Nephron (organoid): ENCODE measurements around the gene POU2F3.

Source experiments
- H3K27ac Mint-ChIP-seq, 3 experiments: 2 replicates each; pipeline ENCODE4 v1.8.0; 2020; ENCODE audit warnings: mixed read lengths in 3 of 3, mild to moderate bottlenecking in 2 of 3, moderate library complexity in 1 of 3
- H3K27me3 Mint-ChIP-seq: 2 replicates; pipeline ENCODE4 v1.8.0; 2021; ENCODE audit warnings: low read depth, mild to moderate bottlenecking, moderate library complexity, mixed read lengths
- H3K36me3 Mint-ChIP-seq: 2 replicates; pipeline ENCODE4 v1.8.0; 2020; ENCODE audit warnings: low read depth, mixed read lengths
- H3K4me1 Mint-ChIP-seq: 2 replicates; pipeline ENCODE4 v1.8.0; 2020; ENCODE audit warnings: mixed read lengths
- H3K4me3 Mint-ChIP-seq, 3 experiments: 2 replicates each; pipeline ENCODE4 v1.8.0; 2020; ENCODE audit warnings: mild to moderate bottlenecking in 3 of 3, mixed read lengths in 3 of 3, moderate library complexity in 2 of 3
- H3K9me3 Mint-ChIP-seq: 2 replicates; pipeline ENCODE4 v1.8.0; 2020; ENCODE audit warnings: mixed read lengths
- CTCF ChIP-seq, 3 experiments: fragments of 200-600 bp; sonication (generic); IDR thresholded peaks; one replicate each; pipeline ENCODE4 v1.5.0; 2021; ENCODE audit warnings: antibody characterized with exemption in 3 of 3; ENCODE audit not compliant: unreplicated experiment in 3 of 3

Gene POU2F3

GRCh38 chr11:120279502-120279901, 39.6 kb downstream of the POU2F3 start:
- H3K27ac Mint-ChIP-seq = no peak overlapping the region

GRCh38 chr11:120280600-120281051, 40.7 kb downstream of the POU2F3 start:
- no peak overlapping the region for H3K27ac Mint-ChIP-seq
- TF ChIP-seq CTCF (IDR thresholded peaks at IDR 0.05; ENCODE audit: unreplicated experiment in 3 of 3) = no peak
- H3K36me3 Mint-ChIP-seq = no peaks in the 10 kb centered on the region
- peaks cover 18% of the 10 kb centered on the region for H3K4me1 Mint-ChIP-seq
- H3K27me3 Mint-ChIP-seq = peaks cover 11% of the 10 kb centered on the region
- no peak overlapping the region for H3K4me3 Mint-ChIP-seq
- H3K9me3 Mint-ChIP-seq = no peaks in the 10 kb centered on the region

More at GRCh38 chr11:120279502-120279901, 39.6 kb downstream of the POU2F3 start:
- H3K4me3 Mint-ChIP-seq = no peak overlapping the region
- no peak for TF ChIP-seq CTCF (IDR thresholded peaks at IDR 0.05; ENCODE audit: unreplicated experiment in 3 of 3)
- peaks cover 18% of the 10 kb centered on the region for H3K4me1 Mint-ChIP-seq
- peaks cover 18% of the 10 kb centered on the region for H3K27me3 Mint-ChIP-seq
- no peaks in the 10 kb centered on the region for H3K9me3 Mint-ChIP-seq
- H3K36me3 Mint-ChIP-seq = no peaks in the 10 kb centered on the region

GRCh38 chr11:120281143-120281795, 41.3 kb downstream of the POU2F3 start:
- Mint-ChIP-seq H3K9me3 (no peaks in the 10 kb centered on the region), H3K36me3 (no peaks in the 10 kb centered on the region), H3K4me3 (no peak overlapping the region), H3K4me1 (peaks cover 18% of the 10 kb centered on the region), H3K27me3 (peaks cover 6% of the 10 kb centered on the region), H3K27ac (no peak overlapping the region)
- no peak for TF ChIP-seq CTCF (IDR thresholded peaks at IDR 0.05; ENCODE audit: unreplicated experiment in 3 of 3)

- Mint-ChIP-seq H3K4me3 (no peak overlapping the region), H3K27me3 (peaks cover 6% of the 10 kb centered on the region), H3K36me3 (no peaks in the 10 kb centered on the region), H3K4me1 (peaks cover 18% of the 10 kb centered on the region), H3K9me3 (no peaks in the 10 kb centered on the region), H3K27ac (no peak overlapping the region)
- no peak for TF ChIP-seq CTCF (IDR thresholded peaks at IDR 0.05; ENCODE audit: unreplicated experiment in 3 of 3)
Observed at GRCh38 chr11:120283124-120283523, 43.2 kb downstream of the POU2F3 start.

- Mint-ChIP-seq H3K4me1 (peaks cover 18% of the 10 kb centered on the region), H3K27ac (no peak overlapping the region), H3K27me3 (peaks cover 6% of the 10 kb centered on the region), H3K4me3 (no peak overlapping the region), H3K36me3 (no peaks in the 10 kb centered on the region), H3K9me3 (no peaks in the 10 kb centered on the region)
- TF ChIP-seq CTCF (IDR thresholded peaks at IDR 0.05; ENCODE audit: unreplicated experiment in 3 of 3) = no peak
Observed at GRCh38 chr11:120284272-120284671, 44.3 kb downstream of the POU2F3 start.

GRCh38 chr11:120285256-120285655, 45.3 kb downstream of the POU2F3 start:
- TF ChIP-seq CTCF (IDR thresholded peaks at IDR 0.05; ENCODE audit: unreplicated experiment in 3 of 3) = no peak
- no peak overlapping the region for H3K4me3 Mint-ChIP-seq
- no peaks in the 10 kb centered on the region for H3K36me3 Mint-ChIP-seq
- H3K4me1 Mint-ChIP-seq = peaks cover 16% of the 10 kb centered on the region
- peaks cover 13% of the 10 kb centered on the region for H3K27me3 Mint-ChIP-seq
- H3K27ac Mint-ChIP-seq = no peak overlapping the region
- H3K9me3 Mint-ChIP-seq = no peaks in the 10 kb centered on the region
